Stimulated activated CD8-positive, alpha-beta memory T cell treated with anti-CD3 and anti-CD28 coated beads, Interleukin-12 subunit alpha, Interleukin-12 subunit beta, amount 100 ng/mL, for 24 hours (primary cell): ENCODE measurements around the gene EPB41.
"Not testable (repeated sequence)": the region's sequence is repeated elsewhere in the genome, so short reads cannot be mapped to it uniquely, and the experiment has no call there.

Experiments used
- DNase-seq: peaks from one replicate; pipeline ENCODE4 v3.0.0-alpha.2; 2020; ENCODE audit errors: extremely low read depth

Gene EPB41

DNA sequence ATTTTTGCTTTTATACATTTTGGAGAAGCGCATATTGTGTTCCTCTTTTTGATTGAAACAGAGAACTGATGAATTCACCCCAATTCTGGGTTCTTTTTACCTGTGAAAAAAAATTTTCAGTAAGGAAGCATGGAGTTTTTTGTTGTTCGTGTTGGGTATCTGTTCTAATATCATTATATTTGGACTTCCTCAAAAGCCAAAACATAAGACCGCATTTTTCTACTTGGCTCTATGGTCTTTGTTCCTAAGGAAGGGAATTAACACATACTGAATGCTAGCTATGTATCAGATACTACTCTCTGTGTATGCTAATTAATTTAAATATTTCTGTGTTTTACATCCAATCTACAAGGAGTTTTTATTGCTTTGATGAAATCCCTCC, 12.9 kb downstream of the EPB41 start:
- no peak for DNase-seq

DNA sequence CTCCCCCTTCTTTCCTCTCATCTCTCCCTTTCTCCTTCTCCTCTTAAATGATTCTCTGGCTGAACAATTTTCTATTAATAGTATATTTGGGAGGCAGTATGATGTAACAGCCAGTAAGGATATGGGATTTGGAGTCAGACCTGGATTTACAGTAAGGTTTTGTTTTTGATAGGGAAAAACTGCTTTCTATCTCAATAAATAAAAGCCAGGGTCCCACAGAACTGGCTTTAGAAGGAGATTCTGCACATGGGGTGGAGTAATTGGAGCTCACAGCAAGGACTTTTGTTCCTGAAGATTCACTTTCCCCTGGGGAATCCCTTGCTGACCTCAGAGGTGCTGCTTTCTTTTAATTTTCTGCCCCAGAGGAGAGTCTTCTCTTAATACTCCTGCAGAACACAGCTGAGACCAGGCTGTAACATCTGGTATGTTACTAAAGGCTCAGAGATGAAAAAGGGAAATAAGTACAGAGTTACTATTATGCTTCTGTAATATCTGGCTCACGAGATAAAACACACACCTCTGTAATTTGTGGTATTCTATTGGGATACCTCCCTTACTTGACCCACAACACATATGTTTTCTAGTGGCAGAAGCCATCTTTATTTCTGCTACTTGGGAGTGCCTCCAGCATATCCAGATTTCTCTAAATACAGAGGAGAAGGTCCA, 13.4 kb downstream of the EPB41 start:
- no peak for DNase-seq

DNA sequence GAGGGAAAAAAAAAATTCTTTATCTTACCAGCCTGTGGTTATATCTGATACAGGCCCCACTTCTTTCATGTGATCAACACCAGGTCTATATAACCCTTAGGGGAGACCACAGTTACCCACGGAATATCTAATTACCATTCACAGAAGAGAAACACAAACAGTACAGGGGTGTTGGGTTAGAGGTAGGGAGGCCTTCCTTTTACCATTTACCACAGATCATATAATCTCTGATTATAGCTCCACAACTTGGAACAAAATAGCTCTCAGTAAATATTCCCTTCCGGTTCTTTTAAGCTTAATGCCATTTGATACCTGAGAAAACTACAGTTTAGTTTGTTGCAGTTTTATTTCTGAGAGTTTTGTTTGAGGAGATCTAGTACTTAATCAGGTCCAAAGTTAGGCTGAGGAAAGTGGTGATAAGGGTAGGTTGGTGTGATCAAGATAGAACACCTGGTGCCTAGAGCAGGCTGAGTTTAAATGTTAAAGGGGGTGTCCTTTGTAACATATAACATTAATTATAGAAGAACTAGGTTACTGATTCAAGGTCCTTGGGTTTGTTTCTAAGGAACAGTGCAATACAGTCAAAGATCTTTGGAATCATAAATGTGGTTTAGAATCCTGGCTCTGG, 14.1 kb downstream of the EPB41 start:
- DNase-seq: no peak

DNA sequence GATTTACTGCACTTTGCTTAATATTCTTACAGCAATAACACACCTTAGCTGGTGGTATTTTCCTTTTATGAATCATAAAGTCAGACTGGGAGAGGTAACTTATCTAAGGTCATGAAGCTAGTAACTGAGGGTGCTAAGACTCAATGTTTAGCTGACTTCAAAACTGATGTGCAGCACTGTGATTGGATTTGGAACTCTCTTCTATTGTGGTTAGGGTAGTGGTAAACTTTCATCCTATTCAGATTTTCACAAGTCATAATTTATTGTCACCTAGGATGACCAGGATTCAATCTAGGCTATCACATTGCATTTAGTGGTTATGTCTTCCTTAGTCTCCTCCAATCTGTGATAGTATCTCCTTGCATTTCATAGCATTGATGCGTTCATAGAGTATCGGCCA, 18.9 kb downstream of the EPB41 start:
- DNase-seq: no peak

DNA sequence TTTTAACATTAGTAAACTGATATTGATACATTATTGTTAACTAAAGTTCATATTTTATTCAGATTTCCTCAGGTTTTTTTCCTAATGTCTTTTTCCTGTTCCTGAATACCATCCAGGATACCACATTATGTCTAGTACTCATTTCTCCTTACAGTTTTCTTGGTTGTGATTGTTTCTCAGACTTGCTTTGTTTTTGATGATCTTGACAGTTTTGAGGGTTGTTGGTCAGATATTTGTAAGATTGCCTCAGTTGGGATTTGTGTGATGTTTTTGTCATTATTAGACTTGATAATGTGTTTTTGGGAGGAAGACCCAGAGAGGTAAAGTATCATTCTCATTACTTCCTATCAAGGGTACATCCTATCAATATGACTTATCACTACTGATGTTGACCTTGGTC, 19.5 kb downstream of the EPB41 start:
- DNase-seq: no peak

DNA sequence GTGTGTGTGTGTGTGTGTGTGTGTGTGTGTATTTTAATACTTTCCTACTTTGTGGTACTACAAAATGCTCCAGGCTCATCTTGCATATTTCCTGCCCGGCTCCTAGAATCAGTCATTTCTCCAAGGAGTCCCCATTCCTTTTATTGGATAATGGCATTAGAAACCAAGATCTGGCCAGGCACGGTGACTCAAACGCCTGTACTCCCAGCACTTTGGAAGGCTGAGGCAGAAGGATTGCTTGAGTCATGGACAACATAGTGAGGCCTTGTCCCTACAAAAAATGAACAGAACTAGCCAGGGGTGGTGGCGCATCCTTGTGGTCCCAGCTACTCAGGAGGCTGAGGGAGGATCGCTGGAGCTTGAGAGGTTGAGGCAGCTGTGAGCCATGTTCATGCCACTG, 20.3 kb downstream of the EPB41 start:
- no peak for DNase-seq

DNA sequence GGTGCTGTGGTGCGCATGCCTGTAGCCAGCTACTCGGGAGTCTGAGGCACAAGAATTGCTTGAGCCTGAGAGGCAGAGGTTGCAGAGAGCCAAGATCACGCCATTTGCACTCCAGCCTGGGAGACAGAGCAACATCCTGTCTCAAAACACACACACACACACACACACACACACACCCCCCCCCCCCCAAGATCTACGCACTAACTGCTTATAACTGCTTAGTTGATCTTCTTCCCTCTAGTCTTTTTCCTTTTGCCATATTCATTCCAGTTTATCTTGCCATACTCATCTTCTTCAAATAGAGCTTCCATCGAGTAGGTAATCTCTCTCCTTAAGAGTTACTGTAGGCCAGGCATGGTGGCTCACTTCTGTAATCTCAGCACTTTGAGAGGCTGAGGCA, 20.9 kb downstream of the EPB41 start:
- DNase-seq: no peak

DNA sequence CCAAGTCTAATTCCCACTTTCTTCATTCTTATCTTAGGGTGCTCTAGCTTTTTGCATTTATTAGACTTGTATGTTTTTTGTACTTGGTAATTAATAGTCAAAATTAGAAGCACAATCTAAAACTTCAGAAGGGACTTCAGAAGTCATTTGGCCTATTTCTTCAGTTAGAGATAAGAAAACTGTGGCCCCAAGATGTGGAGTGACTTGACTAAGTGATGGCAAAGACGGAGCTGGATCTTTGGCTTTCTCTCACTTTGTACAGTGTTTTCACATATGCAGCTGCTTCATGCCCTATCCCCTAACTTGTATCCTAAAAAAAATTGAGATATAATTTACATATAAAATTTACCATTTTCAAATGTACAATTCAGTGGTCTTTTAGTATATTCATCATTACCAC, 21.7 kb downstream of the EPB41 start:
- no peak for DNase-seq

DNA sequence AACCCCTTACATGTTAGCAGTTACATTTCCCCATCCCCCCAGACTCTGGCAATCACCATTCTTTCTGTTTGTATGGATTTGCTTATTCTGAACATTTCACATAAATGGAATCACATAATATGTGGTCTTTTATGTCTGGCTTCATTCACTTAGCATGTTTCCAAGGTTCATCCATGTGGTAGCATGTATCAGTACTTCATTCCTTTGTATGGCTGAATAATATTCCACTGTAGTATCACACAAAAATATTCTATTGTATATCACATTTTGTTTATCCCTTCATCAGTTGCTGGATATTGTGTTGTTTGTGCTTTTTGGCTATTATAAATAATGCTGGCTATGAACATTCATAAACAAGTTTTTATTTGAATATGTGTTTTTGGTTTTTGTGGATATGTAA, 22.2 kb downstream of the EPB41 start:
- no peak for DNase-seq

DNA sequence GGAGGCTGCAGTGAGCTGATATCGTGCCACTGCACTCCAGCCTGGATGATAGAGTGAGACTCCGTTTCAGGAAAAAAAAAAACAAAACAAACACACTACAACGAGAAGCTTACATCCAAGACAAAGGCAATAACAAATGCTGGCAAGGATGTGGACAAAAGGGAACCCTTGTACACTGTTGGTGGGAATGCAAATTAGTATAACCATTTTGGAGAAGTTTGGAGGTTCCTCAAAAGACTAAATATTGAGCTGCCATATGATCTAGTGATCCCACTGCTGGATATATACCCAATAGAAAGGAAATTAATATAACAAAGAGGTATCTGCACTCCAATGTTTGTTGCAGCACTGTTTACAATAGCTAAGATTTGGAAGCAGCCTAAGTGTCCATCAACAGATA, 29.2 kb downstream of the EPB41 start:
- not testable (repeated sequence) for DNase-seq

DNA sequence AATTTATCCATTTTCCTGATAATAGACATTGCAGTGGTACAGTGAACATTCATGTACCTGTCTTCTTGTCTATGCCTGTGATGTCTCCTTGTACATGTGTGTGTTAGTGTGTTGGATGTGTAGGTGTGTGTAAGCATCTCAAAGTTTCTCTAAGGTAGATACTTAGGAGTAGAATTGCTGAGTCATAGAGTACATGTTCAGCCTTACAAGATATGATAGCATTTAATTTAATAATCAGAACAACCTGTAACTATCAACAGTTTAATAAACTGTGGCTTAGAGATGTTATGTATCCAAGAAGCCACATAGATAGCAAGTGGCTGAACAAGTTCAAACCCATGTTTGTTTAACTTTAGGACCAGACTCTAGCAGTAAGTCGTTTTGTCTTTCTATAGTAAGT, 35.6 kb downstream of the EPB41 start:
- DNase-seq: no peak

DNA sequence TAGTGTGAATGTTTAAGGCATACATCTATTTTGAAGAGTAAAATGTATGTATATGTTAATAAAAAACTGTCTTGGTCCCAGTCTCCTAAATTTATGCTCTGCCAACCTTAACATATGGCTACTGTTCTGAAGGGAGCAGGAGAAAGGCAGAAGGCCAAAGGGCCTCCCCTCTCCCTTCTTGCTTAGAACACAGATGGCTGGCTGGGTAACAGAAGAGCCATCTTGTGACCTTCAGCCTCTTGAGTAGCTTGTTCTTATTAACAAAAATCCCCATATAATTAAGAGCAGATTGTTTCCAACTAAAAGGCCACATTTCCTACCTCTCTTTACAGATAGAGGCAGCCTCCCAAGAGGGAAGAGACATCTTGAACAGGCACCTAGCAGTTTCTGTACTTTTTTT, 36.1 kb downstream of the EPB41 start:
- no peak for DNase-seq

DNA sequence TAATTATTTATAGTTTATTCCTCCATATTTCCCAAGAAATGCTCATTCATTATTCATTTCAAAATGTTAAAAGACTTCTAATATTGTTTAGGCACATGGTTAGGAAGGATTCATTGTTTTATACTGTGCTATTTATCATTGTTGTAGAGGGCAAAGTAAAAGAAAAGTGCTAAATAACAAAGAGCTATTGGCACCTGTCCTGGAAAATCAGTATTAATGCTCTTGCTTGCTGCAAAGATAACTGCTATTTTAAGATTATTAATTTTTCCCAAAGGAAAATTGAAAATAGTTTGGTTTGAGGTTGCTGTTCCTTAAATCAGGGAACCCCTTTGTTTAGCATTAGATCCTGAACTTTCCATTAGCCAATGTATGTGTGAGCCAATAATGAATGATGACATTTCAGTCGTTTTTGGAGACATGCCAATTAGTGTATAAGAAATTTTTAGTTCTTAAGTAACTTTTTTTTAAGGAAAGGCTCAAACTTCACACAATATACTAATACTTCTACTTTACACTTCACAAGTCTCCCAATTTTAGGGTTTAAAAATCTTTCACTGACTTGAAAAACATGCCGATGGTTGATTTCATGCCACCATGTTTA, 39.9 kb downstream of the EPB41 start:
- no peak for DNase-seq

DNA sequence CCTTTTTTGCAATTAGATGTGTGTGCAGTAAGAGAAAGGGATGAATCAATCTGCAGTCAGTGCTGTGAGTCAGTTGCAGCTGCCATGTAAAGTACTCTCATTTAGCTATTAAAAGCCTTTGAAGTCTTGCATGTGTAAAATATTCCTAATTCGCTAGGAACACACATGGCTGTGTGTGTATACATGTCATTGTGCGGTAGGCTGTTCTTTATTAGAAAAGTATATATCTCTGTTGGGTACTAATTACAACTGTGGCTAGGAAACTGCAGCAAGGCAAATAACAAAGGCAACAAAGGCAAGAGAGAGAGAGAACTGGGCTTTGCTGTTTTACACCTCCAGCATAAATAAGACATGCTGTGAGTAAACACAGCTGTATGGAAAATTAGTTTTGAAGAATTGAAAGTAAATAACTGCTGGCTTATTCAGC, 41.7 kb downstream of the EPB41 start:
- DNase-seq: no peak

DNA sequence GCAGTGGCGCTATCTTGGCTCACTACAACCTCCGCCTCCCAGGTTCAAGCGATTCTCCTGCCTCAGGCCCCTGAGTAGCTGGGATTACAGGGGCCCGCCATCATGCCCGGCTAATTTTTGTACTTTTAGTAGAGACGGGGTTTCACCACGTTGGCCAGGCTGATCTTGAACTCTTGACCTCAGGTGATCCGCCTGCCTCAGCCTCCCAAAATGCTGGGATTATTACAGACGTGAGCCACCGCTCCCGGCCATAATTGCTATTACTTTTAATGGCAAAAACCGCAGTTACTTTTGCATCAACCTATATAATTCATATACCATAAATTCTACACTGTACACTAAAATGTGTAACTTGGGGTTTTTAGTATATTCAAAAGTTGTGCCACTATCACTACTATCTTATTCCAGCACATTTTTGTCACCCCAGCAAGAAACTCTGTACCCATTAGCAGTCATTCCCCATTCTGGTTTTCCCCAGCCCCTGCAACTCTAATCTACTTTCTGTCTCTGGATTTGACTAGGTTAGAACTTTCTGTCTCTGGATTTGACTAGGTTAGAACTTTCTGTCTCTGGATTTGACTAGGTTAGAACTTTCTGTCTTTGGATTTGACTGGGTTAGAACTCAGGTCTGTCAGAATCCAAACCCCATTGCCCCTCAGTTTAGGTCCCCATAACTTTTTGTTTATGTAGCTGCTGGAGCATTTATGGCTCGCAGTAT, 47.9 kb downstream of the EPB41 start:
- not testable (repeated sequence) for DNase-seq

DNA sequence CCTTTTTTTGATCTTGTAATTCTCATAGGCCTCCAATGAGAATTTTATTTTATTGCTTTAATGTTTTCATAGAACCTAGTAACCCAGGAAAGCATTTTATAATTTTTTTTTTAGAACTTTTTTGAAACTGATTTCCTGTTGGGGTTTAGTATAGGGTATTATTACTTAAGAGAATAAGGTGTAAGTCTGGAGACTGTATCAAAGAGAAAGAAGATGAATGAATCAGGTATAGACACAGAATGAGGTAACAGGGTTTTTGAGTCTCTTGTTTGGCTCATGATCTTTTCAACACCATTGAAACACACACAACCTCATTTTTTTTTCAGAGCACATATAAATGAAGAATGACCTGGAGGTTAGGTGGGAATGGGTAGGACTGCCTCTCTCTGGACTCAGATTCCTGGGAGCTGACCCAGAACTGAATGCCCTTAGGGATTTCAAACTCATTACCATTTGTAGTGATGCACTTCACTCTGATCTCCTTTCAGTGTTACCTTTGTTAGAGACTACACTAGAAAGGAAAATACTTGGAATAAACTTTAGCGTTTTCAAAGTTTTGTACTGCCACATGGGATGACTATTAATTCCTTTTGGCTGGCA, 51.0 kb downstream of the EPB41 start:
- no peak for DNase-seq

DNA sequence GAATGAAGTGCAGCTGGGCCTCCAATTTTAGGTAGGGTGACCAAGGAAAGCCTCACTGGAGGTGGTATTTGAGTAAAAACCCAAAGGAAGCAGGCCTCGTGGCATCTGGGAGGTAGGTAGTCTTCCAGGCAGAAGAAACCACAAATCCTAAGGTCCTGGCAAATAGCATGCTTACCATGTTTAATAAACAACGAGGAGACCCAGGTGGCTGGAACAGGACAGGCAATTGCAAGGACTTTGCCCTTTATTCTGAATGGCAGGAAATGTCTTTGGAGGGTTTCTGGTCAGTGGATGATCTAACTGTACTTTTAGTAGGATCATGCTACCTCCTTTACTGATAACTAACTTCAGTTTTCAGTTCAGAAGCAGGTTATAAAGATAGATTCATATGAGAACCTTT, 52.2 kb downstream of the EPB41 start:
- DNase-seq: no peak

DNA sequence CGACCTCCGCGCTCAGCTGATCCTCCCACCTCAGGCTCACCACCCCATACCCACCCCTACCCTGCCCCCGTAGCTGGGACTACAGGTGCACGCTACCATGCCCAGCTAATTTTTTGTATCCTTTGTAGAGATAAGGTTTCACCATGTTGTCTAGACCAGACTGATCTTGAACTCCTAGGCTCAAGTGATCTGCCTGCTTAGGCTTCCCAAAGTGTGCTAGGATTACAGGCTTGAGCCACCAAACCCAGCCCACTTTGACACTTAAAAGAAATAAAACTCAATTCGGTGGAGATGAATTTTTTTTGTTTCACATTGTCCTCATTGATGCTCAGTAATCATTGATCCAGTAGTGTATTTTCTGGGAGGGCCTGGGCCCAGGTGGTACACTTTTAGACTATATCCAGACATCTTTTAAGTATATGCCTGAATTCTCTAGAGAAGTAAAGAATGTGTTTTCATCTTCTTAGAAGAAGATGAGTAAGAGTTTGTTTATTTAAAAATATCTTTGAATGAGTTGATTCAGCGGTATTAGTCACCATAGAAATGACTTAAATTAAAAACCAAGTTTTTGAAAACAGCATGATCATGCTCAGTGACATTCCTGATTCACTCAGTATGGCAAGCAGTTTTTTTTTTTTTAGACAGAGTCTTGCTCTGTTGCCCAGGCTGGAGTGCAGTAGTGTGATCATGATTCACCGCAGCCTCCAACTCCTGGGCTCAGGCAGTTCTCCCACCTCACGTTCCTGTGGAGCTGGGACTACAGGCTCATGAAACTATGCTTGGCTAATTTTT, 57.8 kb downstream of the EPB41 start:
- DNase-seq: no peak

DNA sequence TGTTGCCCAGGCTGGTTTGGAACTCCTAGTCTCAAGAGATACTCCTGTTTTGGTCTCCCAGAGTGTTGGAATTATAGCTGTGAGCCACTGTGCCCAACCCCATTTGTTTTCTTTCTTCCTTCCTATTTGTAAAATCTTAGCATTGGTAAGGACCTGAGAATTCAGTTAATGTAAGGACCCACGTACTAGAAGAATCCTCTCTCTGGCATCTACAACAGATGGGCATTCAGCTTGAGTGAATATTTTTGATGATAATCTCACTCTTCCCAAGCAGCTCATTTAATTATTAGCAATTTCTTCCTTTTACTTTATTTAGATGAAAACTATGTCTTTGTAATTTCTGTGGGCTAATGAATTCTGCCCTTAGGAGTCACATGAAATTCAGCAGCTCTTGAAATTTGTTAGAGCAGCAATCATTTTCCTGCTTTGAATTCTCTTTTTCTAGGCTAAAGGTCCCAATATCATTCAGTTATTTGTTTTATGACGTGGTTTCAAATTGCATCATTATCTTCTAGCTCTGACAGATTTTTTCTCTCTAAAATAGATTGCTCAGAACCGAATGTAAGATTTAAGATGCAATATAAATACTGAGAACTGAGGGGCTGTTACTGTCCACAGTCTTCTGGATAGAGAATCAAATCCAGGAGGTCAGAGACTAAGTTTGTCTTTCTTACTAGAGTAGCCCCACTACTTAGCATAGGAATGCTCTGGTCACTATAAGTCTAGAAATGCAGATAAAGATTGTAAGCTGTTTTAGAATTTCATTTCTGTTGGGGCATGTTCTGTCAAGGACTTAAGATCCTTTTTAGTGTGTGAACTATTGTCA, 59.4 kb downstream of the EPB41 start:
- no peak for DNase-seq

DNA sequence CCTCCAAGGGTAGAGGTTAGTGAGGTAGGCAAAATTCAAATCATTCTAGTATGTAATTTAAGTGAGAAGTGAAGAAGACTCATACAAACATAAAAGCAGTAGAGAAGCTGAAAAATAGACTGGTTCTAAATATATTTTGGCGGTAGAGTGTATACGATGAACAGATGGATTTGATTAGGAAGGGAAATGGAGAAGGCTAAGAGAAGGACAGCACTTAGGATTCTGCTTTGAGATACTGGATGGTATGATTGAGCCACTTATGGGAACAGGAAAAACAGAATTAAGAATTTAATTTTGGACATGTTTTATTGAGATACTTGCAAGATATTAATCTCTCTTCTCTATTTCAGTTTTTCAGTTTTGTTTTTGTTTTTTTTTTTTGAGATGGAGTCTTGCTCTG, 60.1 kb downstream of the EPB41 start:
- no peak for DNase-seq

DNA sequence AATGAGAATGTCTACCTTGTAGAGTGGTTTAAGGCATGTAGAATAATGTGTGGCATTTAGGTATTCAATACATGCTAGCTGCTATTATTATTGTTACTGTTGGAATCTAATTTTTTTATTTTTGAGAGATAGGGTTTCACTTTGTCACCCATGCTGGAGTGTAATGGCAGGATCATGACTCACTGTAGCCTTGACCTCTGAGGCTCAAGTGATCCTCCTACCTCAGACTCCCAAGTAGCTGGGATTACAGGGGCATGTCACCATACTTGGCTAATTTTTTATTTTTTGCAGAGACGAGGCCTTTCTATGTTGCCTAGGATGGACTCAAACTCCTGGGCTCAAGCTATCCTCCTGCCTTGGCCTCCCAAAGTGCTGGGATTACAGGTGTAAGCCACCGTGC, 61.9 kb downstream of the EPB41 start:
- no peak for DNase-seq
